Measurements from ENCODE around the gene KCTD7. TPM values are rescaled to one million over a fixed set of nuclear protein-coding genes. Genes with fewer than 3 reads are reported as not detected.

Gene KCTD7
- total and polyA plus RNA-seq, 2 of the 13 experiments (the other 11 are each of a cell fraction or from before 2014, with no cell fraction given) = 7.3 to 13.5 TPM

GRCh38 chr7:66591799-66592596 lies 36.7 kb upstream of the KCTD7 start (continued):
- TF ChIP-seq, protein P1, sequence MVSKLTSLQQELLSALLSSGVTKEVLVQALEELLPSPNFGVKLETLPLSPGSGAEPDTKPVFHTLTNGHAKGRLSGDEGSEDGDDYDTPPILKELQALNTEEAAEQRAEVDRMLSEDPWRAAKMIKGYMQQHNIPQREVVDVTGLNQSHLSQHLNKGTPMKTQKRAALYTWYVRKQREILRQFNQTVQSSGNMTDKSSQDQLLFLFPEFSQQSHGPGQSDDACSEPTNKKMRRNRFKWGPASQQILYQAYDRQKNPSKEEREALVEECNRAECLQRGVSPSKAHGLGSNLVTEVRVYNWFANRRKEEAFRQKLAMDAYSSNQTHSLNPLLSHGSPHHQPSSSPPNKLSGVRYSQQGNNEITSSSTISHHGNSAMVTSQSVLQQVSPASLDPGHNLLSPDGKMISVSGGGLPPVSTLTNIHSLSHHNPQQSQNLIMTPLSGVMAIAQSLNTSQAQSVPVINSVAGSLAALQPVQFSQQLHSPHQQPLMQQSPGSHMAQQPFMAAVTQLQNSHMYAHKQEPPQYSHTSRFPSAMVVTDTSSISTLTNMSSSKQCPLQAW (CRISPR knock-in tag; IDR thresholded peaks at IDR 0.05) = peak; percentile 56
- TF ChIP-seq CSRNP2 (CRISPR knock-in tag; conservative IDR thresholded peaks at IDR 0.05; ENCODE audit: low read depth) = no peak
- TF ChIP-seq DNMT3B (CRISPR knock-in tag; conservative IDR thresholded peaks at IDR 0.05) = peak; percentile 34; the same call in 1 of the 2 replicates
- TF ChIP-seq, protein P2, sequence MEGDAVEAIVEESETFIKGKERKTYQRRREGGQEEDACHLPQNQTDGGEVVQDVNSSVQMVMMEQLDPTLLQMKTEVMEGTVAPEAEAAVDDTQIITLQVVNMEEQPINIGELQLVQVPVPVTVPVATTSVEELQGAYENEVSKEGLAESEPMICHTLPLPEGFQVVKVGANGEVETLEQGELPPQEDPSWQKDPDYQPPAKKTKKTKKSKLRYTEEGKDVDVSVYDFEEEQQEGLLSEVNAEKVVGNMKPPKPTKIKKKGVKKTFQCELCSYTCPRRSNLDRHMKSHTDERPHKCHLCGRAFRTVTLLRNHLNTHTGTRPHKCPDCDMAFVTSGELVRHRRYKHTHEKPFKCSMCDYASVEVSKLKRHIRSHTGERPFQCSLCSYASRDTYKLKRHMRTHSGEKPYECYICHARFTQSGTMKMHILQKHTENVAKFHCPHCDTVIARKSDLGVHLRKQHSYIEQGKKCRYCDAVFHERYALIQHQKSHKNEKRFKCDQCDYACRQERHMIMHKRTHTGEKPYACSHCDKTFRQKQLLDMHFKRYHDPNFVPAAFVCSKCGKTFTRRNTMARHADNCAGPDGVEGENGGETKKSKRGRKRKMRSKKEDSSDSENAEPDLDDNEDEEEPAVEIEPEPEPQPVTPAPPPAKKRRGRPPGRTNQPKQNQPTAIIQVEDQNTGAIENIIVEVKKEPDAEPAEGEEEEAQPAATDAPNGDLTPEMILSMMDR (CRISPR knock-in tag; IDR thresholded peaks at IDR 0.05) = peak; percentile 29
- TF ChIP-seq PCBP1 (IDR thresholded peaks at IDR 0.05; ENCODE audit: borderline replicate concordance, low read depth, low read length) = 0 out of 2 replicates have a peak, but pooled peaks have one; percentile 59
- TF ChIP-seq CEBPG (CRISPR knock-in tag; IDR thresholded peaks at IDR 0.05) = peak; percentile 45
- peak; percentile 29; the same call in 1 of the 2 replicates for TF ChIP-seq PRDM4 (CRISPR knock-in tag; IDR thresholded peaks at IDR 0.05; ENCODE audit: borderline replicate concordance)
- peak; percentile 62; the same call in 1 of the 2 replicates for TF ChIP-seq ZNF275 (CRISPR knock-in tag; IDR thresholded peaks at IDR 0.05; ENCODE audit: borderline replicate concordance)
- TF ChIP-seq ZNF788 (CRISPR knock-in tag; IDR thresholded peaks at IDR 0.05; ENCODE audit: borderline replicate concordance) = peak; percentile 82; the same call in 1 of the 2 replicates
- TF ChIP-seq, protein P3, sequence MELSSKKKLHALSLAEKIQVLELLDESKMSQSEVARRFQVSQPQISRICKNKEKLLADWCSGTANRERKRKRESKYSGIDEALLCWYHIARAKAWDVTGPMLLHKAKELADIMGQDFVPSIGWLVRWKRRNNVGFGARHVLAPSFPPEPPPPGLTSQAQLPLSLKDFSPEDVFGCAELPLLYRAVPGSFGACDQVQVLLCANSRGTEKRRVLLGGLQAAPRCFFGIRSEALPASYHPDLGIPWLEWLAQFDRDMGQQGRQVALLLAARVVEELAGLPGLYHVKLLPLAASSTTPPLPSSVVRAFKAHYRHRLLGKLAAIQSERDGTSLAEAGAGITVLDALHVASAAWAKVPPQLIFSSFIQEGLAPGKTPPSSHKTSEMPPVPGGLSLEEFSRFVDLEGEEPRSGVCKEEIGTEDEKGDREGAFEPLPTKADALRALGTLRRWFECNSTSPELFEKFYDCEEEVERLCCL (CRISPR knock-in tag; IDR thresholded peaks at IDR 0.05; ENCODE audit: borderline replicate concordance) = no peak
- peak; percentile 70; the same call in 1 of the 2 replicates for TF ChIP-seq ZNF20 (CRISPR knock-in tag; IDR thresholded peaks at IDR 0.05)
- TF ChIP-seq, protein P4, sequence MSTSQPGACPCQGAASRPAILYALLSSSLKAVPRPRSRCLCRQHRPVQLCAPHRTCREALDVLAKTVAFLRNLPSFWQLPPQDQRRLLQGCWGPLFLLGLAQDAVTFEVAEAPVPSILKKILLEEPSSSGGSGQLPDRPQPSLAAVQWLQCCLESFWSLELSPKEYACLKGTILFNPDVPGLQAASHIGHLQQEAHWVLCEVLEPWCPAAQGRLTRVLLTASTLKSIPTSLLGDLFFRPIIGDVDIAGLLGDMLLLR (CRISPR knock-in tag; IDR thresholded peaks at IDR 0.05) = peak; percentile 83
- no peak for TF ChIP-seq MTF2 (CRISPR knock-in tag; IDR thresholded peaks at IDR 0.05; ENCODE audit: borderline replicate concordance)
- no peak for TF ChIP-seq NCOA5 (CRISPR knock-in tag; IDR thresholded peaks at IDR 0.05)
- peak; percentile 38 for TF ChIP-seq ZNF510 (CRISPR knock-in tag; IDR thresholded peaks at IDR 0.05; ENCODE audit: low read depth)
- 0 out of 2 replicates have a peak, but pooled peaks have one; percentile 28 for TF ChIP-seq ISL2 (CRISPR knock-in tag; IDR thresholded peaks at IDR 0.05)
- TF ChIP-seq SP4 (CRISPR knock-in tag; IDR thresholded peaks at IDR 0.05) = peak; percentile 56; the same call in 1 of the 2 replicates

Measured in HepG2 (cell line).